Measurements from ENCODE around the gene TNP1. TPM values are rescaled to one million over a fixed set of nuclear protein-coding genes. Genes with fewer than 3 reads are reported as not detected.

TNP1 gene
- polyA plus RNA-seq, 1 of the 3 experiments (the other 2 are of a cell fraction): not detected

- H4K20me1 ChIP-seq (ENCODE audit: insufficient read depth): no peaks in the 10 kb centered on the region
- H3K4me3 ChIP-seq (ENCODE audit: low read depth in 2 of 2, low read length in 1 of 2): no peak overlapping the region
- H3F3A ChIP-seq (replicated peaks; ENCODE audit: insufficient read depth): no peaks in the 10 kb centered on the region
- CTCF ChIA-PET: no interaction called here
- no peak overlapping the region for H3K4me2 ChIP-seq
- TF ChIP-seq PBX3 (IDR thresholded peaks at IDR 0.05) (no peak), FOXM1 (IDR thresholded peaks at IDR 0.05; ENCODE audit: low read depth) (no peak), EP300 (IDR thresholded peaks at IDR 0.05; ENCODE audit: borderline replicate concordance in 1 of 2, low read depth in 1 of 2, low read length in 1 of 2) (no peak), ZBTB33 (IDR thresholded peaks at IDR 0.05; ENCODE audit: borderline replicate concordance, low read depth) (no peak), YY1 (IDR thresholded peaks at IDR 0.05; ENCODE audit: low read depth) (no peak), ELF1 (IDR thresholded peaks at IDR 0.05) (no peak), TEAD4 (IDR thresholded peaks at IDR 0.05; ENCODE audit: borderline replicate concordance, insufficient read depth) (no peak), CHD2 (IDR thresholded peaks at IDR 0.05; ENCODE audit: low read length, partially characterized antibody) (no peak), TCF12 (IDR thresholded peaks at IDR 0.05) (no peak), JUND (IDR thresholded peaks at IDR 0.05) (no peak), RAD21 (IDR thresholded peaks at IDR 0.05; ENCODE audit: low read length) (no peak), FOSL2 (IDR thresholded peaks at IDR 0.05; ENCODE audit: borderline replicate concordance, low read depth) (no peak), RCOR1 (IDR thresholded peaks at IDR 0.05; ENCODE audit: low read length) (no peak), USF1 (IDR thresholded peaks at IDR 0.05; ENCODE audit: borderline replicate concordance, low read depth) (no peak), GABPA (IDR thresholded peaks at IDR 0.05; ENCODE audit: low read depth) (no peak)
- POLR2A ChIA-PET: no interaction called here
- H3K27ac ChIP-seq (ENCODE audit: low read depth in 2 of 2, low read length in 1 of 2): no peak overlapping the region
- H3K27me3 ChIP-seq (ENCODE audit: insufficient read depth): no peaks in the 10 kb centered on the region
- H3K4me1 ChIP-seq (ENCODE audit: control insufficient read depth in 1 of 2, insufficient read depth in 2 of 2, low read depth in 1 of 2, low read length in 1 of 2): no peaks in the 10 kb centered on the region
- WGBS (ENCODE audit: low lambda C conversion rate): 54% methylated on average over 3 of the region's 3 CpGs
- H3K9me3 ChIP-seq: no peaks in the 10 kb centered on the region
- H3K79me2 ChIP-seq (ENCODE audit: insufficient read depth): no peaks in the 10 kb centered on the region
- H3K9ac ChIP-seq: no peak overlapping the region
- no peaks in the 10 kb centered on the region for H3K9me2 ChIP-seq
- DNase-seq: no peak
- no peak overlapping the region for H2AFZ ChIP-seq (ENCODE audit: low read depth)
- H3K36me3 ChIP-seq (replicated peaks in 1 of 2; ENCODE audit: control insufficient read depth in 1 of 2, insufficient read depth in 2 of 2, low read length in 1 of 2): no peaks in the 10 kb centered on the region
These were observed 6.7 kb upstream of the TNP1 start for GRCh38 chr2:216866515-216867095.

GRCh38 chr2:216865658-216866057, 5.8 kb upstream of the TNP1 start:
- POLR2A ChIA-PET: no interaction called here
- H3K4me2 ChIP-seq: no peak overlapping the region

More at GRCh38 chr2:216865658-216866057, 5.8 kb upstream of the TNP1 start:
- 59% methylated on average over 3 of the region's 3 CpGs for WGBS (ENCODE audit: low lambda C conversion rate)
- Histone ChIP-seq H3K36me3 (replicated peaks in 1 of 2; ENCODE audit: control insufficient read depth in 1 of 2, insufficient read depth in 2 of 2, low read length in 1 of 2) (no peaks in the 10 kb centered on the region), H4K20me1 (ENCODE audit: insufficient read depth) (no peaks in the 10 kb centered on the region), H3K9ac (no peak overlapping the region), H3K9me2 (no peaks in the 10 kb centered on the region), H3K27me3 (ENCODE audit: insufficient read depth) (no peaks in the 10 kb centered on the region), H3K9me3 (no peaks in the 10 kb centered on the region), H3F3A (replicated peaks; ENCODE audit: insufficient read depth) (no peaks in the 10 kb centered on the region), H2AFZ (ENCODE audit: low read depth) (no peak overlapping the region), H3K79me2 (ENCODE audit: insufficient read depth) (no peaks in the 10 kb centered on the region), H3K4me3 (ENCODE audit: low read depth in 2 of 2, low read length in 1 of 2) (no peak overlapping the region), H3K4me1 (ENCODE audit: control insufficient read depth in 1 of 2, insufficient read depth in 2 of 2, low read depth in 1 of 2, low read length in 1 of 2) (no peaks in the 10 kb centered on the region), H3K27ac (ENCODE audit: low read depth in 2 of 2, low read length in 1 of 2) (no peak overlapping the region)
- no peak for DNase-seq
- CTCF ChIA-PET: no interaction called here
- TF ChIP-seq ELF1 (IDR thresholded peaks at IDR 0.05) (no peak), TCF12 (IDR thresholded peaks at IDR 0.05) (no peak), FOSL2 (IDR thresholded peaks at IDR 0.05; ENCODE audit: borderline replicate concordance, low read depth) (no peak), GABPA (IDR thresholded peaks at IDR 0.05; ENCODE audit: low read depth) (no peak), TAF1 (IDR thresholded peaks at IDR 0.05; ENCODE audit: borderline replicate concordance, low read depth, low read length) (no peak), PBX3 (IDR thresholded peaks at IDR 0.05) (no peak), FOXJ3 (CRISPR knock-in tag; IDR thresholded peaks at IDR 0.05) (no peak), RXRA (IDR thresholded peaks at IDR 0.05; ENCODE audit: borderline replicate concordance, low read depth) (no peak), RAD21 (IDR thresholded peaks at IDR 0.05; ENCODE audit: low read length) (no peak), YY1 (IDR thresholded peaks at IDR 0.05; ENCODE audit: low read depth) (no peak), ZBTB33 (IDR thresholded peaks at IDR 0.05; ENCODE audit: borderline replicate concordance, low read depth) (no peak), JUND (IDR thresholded peaks at IDR 0.05) (no peak)

Measured in SK-N-SH (cell line).